NCI-H2171 treated with DMSO at 0.1 percent for 48 hours (cell line): ENCODE results near the gene KCNMA1.

Experiments
- DNase-seq: peaks from one replicate; lab custom pipeline; 2025; lab: John Stamatoyannopoulos, UW

KCNMA1 gene

DNA sequence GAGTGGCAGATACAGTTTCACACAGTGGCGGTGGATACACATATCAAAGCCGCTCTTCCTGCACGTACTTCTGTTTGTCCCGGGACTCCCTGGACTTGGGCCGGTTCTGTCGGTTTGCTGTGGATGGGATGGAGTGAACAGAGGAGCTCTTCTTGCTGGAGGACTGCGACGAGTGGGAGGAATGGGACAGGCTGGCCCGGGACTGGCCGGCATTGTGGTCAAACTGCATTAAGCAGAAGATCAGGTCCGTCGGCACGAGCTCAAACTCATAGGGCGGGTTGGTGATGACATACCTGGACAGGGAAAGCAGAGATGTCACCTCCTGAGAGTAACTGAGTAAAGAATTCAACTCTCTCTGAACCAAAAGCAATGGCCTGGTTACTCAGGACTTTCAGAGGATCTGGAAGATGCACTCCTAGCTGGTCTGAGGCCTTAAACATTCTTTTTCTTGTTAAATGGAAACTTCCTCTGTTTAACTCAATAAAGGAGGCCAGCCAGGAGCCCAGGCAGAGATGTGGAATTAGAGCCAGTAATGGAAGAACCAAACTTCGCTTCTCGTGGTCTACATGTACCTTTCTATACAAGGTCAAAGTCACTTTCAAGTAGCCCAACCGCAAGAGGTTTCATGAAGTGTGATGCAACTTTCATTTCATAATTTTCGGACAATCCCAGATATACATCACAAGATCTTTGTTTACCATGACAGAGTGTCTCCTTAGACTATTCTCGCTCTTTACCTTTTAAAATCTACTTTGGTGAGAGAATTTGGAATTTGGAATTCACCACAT, 750.2 kb downstream of the KCNMA1 start:
- no peak for DNase-seq

DNA sequence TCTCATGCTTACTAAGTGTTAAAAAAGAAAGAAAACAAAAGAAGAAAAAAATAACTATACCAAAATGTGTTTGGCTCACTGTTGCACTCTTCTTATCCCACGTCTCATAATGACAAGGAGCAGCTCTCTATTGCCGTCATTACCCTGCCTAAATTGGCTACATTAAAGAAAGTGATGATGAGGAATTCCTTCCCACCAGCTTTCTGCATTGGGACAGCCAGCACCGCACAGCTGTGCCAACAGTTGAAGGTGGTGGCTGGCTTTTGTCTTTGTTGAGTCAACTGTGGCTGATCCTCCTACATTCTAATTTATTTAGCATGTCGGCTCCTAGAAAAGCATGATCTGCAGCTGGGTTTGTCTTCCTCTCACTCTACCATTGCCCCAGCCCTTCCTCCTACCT, 751.8 kb downstream of the KCNMA1 start:
- DNase-seq: no peak

DNA sequence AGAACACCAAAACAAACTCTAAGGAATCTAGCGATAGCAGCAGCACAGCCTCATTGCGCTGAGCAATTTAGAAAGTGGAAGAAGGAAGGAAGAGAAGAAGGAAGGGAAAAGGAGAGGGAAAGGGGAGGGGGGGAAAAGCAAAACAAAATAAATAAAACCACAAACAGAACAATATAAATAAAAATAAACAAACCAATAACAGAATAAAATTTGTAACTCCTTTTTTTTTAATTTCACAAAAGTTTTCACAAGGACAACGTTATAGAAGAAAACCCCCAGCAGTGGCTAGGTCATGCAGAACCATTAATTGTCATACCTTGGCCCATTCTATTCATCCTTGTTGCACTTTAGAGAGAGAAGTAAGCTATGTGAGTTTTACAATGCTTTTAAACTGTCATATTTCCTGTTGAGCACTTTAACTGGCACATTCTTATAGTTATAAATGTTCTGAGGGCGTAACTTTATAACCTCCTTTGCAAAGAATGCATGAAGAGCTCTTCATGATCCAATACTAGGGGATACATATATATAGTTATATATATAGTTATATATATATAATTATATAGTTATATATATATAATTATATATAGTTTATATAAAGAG, 752.8 kb downstream of the KCNMA1 start:
- DNase-seq: no peak

DNA sequence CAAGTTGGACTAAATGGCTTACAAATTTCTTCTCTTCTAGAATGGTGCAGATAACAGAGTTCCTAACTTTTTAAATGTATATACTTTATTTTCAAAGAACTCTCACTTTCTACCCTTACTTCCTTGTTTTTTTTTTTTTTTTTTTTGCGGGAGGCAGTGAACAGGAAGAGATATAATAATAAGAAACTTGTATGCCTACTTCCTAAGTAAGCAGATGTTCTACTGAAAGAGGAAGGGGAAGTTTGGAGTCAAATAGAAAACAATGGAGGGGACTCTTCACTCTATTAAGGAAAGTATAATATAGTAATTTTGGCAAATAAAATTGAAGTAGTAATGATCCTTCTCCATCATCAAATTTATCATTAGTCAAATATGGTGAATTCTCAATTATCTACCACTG, 754.0 kb downstream of the KCNMA1 start:
- no peak for DNase-seq

DNA sequence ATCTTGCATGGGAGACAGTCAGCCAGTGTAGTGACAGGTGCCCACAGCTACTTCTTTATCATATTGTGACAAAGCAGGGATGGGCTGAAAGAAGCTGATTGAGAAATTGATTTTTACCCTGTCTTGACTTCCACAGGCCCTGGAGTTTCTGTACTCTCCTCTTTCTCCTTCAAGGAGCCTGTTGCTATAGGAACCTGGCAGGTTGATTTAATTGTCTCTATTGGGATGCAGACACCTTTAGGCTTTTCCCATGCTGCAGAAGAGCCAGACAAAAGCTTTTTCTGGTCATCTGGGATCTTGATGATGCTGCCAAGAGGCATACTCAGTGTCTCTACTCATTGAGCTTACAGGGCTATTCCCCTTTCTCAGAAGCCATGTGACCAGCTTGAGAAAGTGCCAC, 754.8 kb downstream of the KCNMA1 start:
- DNase-seq: no peak

DNA sequence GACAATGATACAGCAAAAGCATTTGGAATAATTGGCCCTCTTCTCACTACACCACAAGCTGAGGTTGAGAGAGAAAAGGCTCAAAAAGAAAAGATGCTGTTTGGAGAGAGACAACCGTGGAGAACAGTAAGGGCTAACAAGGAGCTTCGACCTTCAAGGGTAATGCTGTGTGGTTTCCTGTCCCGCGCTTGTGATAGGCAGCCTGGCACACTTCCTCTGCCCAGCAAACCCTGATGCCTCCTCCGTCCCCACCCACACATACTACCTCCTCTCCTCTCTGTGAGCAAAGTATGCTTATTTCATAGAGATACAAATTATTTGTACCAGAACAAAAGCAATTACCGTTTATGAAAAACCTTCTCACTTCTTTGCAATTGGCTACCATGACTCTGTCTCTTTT, 755.4 kb downstream of the KCNMA1 start:
- DNase-seq: no peak

DNA sequence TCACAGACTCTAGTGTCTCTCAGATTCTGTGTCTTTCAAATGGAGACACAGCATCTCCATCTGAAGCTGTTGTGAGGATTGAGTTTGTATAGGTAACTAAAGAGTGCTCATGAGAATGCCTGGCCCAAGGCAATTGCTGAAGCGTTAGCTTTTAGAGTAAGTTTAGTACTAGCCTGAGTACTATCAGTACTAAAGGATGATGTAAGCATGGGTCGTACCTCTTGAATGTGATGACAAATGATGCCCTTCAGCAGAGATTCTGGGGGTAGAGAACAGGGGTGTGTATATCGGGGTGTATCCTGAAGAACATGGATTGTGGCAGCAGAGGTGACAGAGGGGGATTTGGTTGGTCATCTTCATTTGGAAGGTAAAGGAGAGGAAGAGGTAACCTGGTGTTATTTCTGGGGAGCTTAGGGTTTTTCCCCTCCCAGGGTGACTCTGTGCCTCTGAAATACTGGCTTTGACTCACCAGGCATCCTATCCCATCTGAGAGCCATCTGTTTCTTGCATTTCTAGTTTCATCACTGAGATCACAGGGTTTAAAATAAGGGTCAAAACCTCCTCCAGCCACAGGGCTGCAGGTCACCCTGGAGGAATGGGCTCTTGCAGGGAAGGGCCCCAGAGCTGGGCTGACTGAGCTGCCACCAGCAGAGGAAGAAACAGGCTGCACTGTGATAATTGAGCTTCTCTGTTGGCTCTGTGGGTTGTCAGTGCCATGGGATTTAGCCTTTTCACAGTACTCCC, 756.0 kb downstream of the KCNMA1 start:
- DNase-seq: no peak

DNA sequence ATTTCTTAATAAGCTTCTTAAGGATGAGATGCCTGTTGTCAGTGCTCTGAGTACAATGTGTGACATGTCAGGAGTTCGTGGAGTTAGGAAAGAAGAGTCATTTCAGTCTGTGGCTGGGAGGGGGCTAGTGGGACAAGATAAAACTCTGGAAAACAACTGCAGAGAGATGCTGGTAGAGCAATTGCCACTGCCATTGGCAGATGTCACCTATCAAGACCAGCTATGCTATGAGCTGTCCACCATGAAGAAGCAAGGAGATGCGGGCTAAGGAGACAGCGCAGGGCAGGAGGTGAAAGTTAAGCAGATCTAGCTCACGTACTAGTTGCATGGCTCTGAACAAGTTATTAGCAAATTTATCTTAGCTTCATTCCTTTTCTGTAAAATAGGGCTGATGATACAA, 756.7 kb downstream of the KCNMA1 start:
- DNase-seq: no peak

DNA sequence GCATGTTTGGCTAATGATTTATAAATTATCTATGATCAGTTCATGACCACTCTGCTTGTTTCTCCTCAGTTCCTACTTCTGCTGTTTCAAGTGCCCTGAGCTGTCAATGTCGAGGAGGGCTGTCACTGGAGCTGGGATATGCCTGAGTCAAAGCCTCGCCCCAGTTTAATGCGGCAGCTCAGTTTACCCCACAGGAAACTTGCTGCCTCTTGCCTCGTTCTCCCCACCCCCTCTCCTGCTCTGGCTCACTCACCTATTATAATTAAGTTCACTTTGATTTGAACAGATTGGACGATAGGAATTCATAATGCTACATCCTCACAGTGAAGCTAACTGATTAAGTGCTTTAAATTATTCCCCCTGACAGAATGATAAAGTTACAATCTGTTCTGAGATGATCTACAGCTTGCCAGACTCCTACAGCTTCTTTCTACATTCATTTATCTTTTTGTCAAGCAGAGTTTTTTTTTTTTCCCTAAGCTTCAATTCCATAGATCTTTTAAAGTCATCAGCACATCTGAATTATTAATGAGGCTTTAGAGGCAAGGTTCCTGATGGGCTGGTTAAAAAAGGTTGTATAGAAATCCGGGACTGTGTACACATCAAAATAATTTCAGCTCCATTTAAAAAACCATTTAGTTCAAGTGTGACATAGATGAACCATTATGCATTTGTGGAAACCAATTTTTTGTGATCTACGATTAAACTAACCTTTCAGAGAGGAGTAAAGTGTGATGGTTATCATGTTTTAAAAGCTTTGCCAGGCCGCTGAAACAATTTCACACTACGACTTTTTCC, 758.3 kb downstream of the KCNMA1 start:
- DNase-seq: no peak

DNA sequence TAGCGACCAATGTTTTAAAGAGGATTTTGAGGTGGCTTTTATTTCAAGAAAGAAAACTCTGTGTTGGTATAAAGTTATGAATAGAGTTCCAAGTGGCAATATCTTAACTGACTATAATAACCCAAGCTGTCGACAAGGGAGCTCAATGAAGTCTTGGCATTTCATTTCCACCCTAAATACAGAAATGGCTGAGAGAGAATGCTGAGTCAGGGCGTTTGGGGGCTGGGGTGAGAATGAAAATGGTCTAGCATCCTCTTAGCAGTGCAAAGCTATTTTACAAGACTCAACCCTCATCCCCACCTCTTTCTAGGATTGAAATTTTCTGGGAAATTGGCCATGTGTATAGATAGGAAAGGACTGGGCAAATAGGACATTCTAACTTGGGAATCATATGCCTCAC, 759.1 kb downstream of the KCNMA1 start:
- DNase-seq: no peak

DNA sequence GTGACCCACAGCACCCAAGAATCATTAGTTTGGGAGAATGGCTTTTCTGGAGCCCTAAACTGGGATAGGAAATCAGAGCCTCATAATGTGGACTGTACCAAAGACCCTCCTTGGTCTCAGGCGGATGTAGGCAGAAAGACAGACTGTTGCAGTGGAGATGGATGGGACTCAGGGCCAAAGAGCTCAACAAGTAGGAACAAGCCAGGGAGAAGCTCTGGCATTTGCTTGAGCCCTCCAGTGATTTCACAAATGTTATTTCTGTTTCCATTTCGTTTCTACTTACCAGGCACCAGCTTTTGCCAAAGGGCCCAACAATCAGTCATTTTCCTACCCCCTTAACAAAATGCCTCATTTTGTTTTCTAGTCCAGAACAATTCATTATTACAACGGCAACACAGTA, 762.7 kb downstream of the KCNMA1 start:
- DNase-seq: no peak

DNA sequence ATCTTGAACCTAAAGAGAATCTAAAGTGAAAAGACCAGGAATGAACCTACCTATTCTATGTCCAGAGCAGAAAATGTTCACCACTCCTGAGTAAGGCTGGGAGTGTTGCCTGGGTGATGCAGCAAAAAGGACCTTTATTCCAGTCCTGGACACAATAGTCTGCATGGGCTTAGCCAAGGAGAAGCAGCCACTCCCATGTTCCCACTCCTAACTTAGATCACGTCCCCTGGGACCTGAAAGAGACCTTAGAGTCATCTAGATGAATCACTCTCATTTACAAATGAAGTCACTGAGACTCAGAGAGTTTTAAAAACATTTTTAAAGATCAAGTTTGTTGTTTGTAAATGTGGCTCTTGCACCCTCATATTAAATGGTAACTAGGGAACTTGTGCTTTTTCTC, 763.4 kb downstream of the KCNMA1 start:
- DNase-seq: no peak

DNA sequence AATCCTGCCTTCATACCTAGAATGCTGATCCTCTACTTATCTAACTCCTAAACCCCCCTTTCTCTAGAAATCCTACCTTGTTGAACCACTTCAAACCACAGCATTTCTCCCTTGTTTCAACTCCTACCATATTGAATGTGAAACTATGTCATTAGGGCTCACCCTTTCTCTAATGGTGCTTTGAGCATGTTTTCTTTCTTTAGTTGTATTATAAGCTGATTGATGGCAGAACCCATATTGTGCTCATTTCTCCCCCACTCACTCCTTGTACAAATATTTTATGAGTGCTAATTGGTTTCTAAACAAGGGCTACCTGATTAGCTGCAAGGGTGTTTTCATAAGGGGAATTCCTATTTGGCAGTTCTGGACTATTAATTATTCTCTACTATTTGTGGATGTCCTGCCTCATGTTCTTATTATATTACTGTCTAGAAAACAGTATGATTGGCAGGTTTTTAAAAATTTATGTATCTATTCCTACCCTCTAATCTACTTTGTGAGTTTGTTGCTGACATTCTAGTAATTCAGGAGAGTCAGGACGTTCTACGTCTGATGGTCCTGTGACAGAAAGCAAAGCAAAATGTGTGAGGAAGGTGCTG, 765.8 kb downstream of the KCNMA1 start:
- no peak for DNase-seq

DNA sequence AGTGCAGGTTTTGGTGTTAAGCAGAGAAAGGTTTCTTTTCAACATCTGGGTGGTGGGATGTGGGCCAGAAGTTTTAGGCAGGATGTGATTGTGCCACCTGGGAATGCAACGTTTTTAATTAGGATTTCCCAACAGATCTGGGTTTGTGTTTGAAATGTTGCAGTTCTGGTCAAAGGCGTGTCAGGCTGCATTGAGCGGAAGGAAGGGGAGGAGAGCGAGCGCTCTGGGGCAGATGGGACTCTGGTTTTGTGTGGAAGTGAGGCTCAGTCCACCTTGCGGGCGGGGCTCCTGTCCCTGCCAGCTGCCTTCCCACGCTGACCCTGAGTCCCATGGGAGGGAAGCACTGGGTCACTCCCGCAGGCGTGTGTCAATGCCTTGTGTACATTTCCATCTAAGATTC, 767.7 kb downstream of the KCNMA1 start:
- no peak for DNase-seq

DNA sequence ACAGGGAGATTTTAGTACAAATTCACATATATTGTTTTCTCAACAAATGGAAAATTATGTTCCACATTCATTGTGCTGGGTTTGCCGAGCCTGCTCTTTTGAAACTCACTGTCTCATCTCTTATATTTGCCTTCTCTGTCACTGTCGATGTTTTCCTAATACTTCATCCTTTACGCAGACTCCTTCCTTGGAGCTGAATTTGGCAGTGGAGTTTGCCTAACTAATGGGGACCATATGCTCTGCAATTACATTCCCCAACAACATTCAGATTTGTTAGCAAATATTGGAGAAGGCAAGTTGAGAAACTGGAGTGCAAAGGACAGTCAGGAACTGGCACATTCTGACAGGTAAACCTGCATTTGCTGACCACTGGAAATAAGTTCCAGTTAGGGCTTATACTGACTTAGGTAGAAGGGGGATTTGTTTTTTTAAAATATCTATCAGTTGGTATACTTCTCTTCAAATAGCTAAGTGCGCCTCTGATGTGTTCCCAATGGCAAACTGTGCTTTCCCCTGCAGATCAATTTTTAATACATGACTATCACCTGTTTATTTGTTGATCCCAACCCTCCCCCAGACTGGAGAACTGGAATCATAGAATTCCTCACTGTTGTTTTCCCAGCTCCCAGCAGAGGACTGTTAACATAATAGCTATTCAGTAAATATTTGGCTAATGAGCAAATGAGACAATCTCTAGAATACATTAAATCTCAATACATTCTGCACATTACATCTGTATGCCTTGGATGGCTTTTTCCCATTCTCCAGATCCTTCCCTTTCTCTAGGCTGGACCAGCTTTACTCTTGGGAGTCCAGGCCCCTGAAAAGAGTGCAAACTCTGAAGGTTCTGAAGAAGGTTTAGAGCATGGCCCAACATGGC, 769.3 kb downstream of the KCNMA1 start:
- peak; percentile 24 for DNase-seq

DNA sequence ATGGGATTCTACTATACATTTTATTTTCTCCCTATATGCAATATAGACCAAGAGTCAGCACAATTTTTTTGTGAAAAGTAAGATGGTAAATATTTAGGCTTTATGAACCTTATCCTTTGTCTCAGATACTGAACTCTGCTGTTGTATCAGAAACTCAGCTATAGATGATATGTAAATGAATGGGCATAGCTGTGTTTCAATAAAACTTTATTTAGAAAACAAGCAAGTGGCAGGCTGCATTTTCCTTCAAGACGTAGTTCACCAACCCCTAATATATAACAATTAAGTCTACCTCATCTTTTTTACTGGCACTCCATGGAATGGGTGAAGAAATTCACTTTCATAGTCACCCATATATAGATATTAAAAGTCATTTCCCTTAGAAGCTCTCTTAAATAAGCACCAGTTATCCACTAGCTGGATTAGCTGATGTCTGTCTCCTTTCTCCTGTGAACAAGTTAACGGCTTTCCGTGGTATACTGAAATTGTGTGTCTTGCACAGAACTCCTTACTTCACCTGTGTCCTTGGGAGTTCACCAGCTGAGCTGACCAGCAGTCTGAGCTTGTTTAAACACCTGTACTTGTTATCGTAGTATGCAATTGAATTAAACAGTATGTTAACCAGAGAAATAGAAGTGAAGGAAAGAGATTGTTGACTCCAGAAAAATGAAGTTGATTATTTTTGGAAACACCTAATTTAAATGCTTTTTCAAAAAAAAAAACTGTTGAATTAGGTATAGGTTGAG, 770.6 kb downstream of the KCNMA1 start:
- no peak for DNase-seq

DNA sequence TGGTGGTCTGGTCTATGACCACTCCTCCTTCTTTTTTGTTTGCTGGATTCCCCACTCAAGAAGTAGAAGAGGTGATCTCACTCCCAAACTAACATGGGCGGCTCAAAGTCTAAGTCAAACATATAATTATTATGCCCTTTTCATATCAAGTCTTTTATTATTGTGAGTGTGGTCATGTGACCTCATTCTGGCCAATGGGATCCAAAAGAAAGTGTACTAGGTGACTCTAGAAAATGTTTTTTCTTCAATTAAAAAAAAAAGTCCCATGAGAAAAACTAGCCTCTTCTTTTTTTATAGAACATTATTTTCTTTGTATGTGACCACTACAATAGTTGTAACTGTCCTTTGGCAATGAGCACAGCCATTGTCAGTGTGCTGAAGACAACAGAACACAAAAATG, 772.7 kb downstream of the KCNMA1 start:
- DNase-seq: no peak

DNA sequence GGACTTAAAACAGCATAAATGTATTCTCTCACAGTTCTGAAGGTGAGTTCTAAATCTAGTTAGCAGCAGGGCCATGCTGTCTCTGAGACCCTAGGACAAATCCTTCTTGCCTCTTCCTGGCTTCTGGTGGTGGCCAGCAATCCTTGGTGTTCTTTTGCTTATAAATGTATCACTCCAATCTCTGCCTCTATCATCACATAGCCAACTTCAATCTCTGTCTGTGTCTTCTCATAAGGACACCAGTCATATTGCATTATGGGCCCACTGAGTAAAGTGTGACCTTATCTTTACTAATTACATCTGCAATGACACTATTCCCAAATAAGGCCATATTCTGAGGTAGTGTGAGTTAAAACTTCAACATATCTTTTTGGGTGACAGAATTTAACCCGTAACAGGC, 778.9 kb downstream of the KCNMA1 start:
- no peak for DNase-seq

DNA sequence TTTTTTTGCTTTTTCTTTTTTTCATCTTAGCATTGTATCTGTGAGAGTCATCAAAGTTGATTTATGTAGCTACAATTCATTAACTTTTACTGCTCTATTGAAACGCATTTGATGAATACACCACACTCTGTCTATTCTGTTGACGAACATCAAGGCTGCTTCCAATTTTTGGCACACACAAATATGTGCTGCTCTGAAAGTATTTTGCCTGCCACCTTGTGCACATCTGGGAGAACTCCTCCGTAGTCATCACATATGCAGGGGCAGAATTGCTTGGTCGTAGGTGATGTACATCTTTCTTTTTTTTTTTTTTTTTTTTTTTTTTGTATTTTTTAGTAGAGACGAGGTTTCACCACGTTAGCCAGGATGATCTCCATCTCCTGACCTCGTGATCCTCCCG, 796.8 kb downstream of the KCNMA1 start:
- no peak for DNase-seq

DNA sequence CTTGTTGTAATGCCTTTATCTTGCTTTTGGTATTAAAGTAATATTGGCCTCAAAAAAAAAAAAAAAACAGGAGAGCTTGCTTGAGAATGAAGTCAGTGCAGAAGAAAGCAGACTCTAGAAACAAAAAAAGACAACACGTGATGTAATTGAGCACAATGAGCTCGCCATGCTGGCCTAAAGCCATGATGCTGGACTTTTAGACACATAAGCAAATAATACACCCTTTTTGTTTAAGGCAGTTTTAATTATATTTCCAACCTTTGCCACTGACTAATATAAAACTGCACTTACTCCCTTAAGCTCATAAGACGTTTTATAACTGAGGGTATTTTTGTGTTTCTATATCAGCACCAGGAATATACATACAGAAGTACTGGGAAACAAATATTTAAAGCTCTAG, 798.3 kb downstream of the KCNMA1 start:
- no peak for DNase-seq
